ENCODE measurements around the gene PRDM2.

DNA sequence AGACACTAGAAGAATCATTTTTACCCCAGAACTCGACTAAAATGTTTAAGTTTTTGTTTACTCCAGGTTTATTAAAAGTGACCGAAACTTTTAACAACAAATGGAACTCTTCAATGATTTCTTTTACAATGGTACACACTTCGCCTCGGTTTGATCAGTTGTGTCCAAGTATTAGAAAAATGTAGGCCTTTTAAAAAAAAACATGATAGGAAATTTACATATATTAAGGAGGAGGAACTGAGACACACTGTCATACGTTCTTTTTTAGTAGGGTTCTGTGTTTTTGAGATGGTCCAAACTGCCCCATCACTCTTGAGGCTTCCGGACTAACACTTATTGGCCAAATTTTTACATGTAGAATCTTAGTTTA is 1.3 kb downstream of the PRDM2 start:
- TF ChIP-seq GABPA (IDR thresholded peaks at IDR 0.05; ENCODE audit: low read depth) (no peak), CTCF (IDR thresholded peaks at IDR 0.05) (no peak), RAD21 (IDR thresholded peaks at IDR 0.05; ENCODE audit: low read length) (no peak), POLR2AphosphoS5 (IDR thresholded peaks at IDR 0.05; ENCODE audit: low read depth, low read length) (no peak), SMC3 (IDR thresholded peaks at IDR 0.05; ENCODE audit: low read depth, low read length) (no peak)
- TF ChIP-seq, protein P1, sequence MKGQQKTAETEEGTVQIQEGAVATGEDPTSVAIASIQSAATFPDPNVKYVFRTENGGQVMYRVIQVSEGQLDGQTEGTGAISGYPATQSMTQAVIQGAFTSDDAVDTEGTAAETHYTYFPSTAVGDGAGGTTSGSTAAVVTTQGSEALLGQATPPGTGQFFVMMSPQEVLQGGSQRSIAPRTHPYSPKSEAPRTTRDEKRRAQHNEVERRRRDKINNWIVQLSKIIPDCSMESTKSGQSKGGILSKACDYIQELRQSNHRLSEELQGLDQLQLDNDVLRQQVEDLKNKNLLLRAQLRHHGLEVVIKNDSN (IDR thresholded peaks at IDR 0.05; ENCODE audit: borderline replicate concordance, low read depth) = no peak
